ENCODE data around the gene GNAL. TPM values are rescaled to one million over a fixed set of nuclear protein-coding genes. Genes with fewer than 3 reads are reported as not detected.
A peak's percentile ranks its signal among the peaks of the same experiment; 100 is the strongest.

Gene GNAL
- total RNA-seq, 2 experiments from 2014 or later: 0.11 to 0.19 TPM

GRCh38 chr18:11751341-11752115, 62.5 kb downstream of the GNAL start:
- H3K27me3 Mint-ChIP-seq: peaks cover 79% of the 10 kb centered on the region
- no peak overlapping the region for H3K27ac ChIP-seq (ENCODE audit: low read depth in 1 of 2, low read length in 2 of 2)
- H3K36me3 Mint-ChIP-seq (ENCODE audit: low read depth): no peaks in the 10 kb centered on the region
- H3K36me3 ChIP-seq (ENCODE audit: insufficient read depth, low read length): no peaks in the 10 kb centered on the region
- H3K9me3 Mint-ChIP-seq: no peaks in the 10 kb centered on the region
- no peak overlapping the region for H3K27ac Mint-ChIP-seq
- ATAC-seq (ENCODE audit: poor library complexity) (no peak), DNase-seq (no peak)
- ChIA-PET CTCF (no interaction called here), POLR2A (no interaction called here)
- H3K9me3 ChIP-seq (ENCODE audit: control insufficient read depth in 1 of 2, insufficient read depth in 1 of 2, low read length in 2 of 2): no peaks in the 10 kb centered on the region
- TF ChIP-seq CTCF (IDR thresholded peaks at IDR 0.05): no peak
- H3K4me3 ChIP-seq (ENCODE audit: low read length): no peak overlapping the region
- peak overlapping the region; percentile 45 for H3K4me3 Mint-ChIP-seq
- H3K4me1 ChIP-seq (ENCODE audit: insufficient read depth, low read length): peaks cover 3% of the 10 kb centered on the region
- peaks cover 5% of the 10 kb centered on the region for H3K4me1 Mint-ChIP-seq (ENCODE audit: low read depth)
- peaks cover 18 to 41% of the 10 kb centered on the region in 2 experiments for H3K27me3 ChIP-seq (ENCODE audit: control insufficient read depth in 1 of 2, insufficient read depth in 2 of 2, low read length in 2 of 2)
- intact Hi-C loops (cut with DNase I, micrococcal nuclease): loop anchor here in 1 of 2 experiments (10.0 kb wide), 1 partner anchor 103 kb away; the partner anchor contains the start of gene CHMP1B

GRCh38 chr18:11752116-11752911, 63.2 kb downstream of the GNAL start:
- Histone ChIP-seq H3K4me1 (ENCODE audit: insufficient read depth, low read length) (peaks cover 3% of the 10 kb centered on the region), H3K27me3 (ENCODE audit: control insufficient read depth in 1 of 2, insufficient read depth in 2 of 2, low read length in 2 of 2) (peaks cover 18 to 41% of the 10 kb centered on the region in 2 experiments), H3K27ac (ENCODE audit: low read depth in 1 of 2, low read length in 2 of 2) (no peak overlapping the region), H3K9me3 (ENCODE audit: control insufficient read depth in 1 of 2, insufficient read depth in 1 of 2, low read length in 2 of 2) (no peaks in the 10 kb centered on the region), H3K36me3 (ENCODE audit: insufficient read depth, low read length) (no peaks in the 10 kb centered on the region), H3K4me3 (ENCODE audit: low read length) (no peak overlapping the region)
- no peaks in the 10 kb centered on the region for H3K36me3 Mint-ChIP-seq (ENCODE audit: low read depth)
- H3K9me3 Mint-ChIP-seq: no peaks in the 10 kb centered on the region
- peaks cover 72% of the 10 kb centered on the region for H3K27me3 Mint-ChIP-seq
- ChIA-PET POLR2A (no interaction called here), CTCF (no interaction called here)
- no peak for DNase-seq
- ATAC-seq (ENCODE audit: poor library complexity): no peak
- intact Hi-C loops (cut with DNase I, micrococcal nuclease): loop anchor here in 1 of 2 experiments (10.0 kb wide), 1 partner anchor 102 kb away; the partner anchor contains the start of gene CHMP1B
- H3K27ac Mint-ChIP-seq: no peak overlapping the region
- H3K4me1 Mint-ChIP-seq (ENCODE audit: low read depth): peaks cover 5% of the 10 kb centered on the region
- no peak overlapping the region for H3K4me3 Mint-ChIP-seq
- no peak for TF ChIP-seq CTCF (IDR thresholded peaks at IDR 0.05)

GRCh38 chr18:11754979-11755378, 65.9 kb downstream of the GNAL start:
- H3K9me3 ChIP-seq (ENCODE audit: control insufficient read depth in 1 of 2, insufficient read depth in 1 of 2, low read length in 2 of 2): no peaks in the 10 kb centered on the region
- no peak overlapping the region for H3K27ac Mint-ChIP-seq
- H3K36me3 Mint-ChIP-seq (ENCODE audit: low read depth): no peaks in the 10 kb centered on the region
- CTCF ChIA-PET: no interaction called here
- no peak overlapping the region for H3K4me3 ChIP-seq (ENCODE audit: low read length)
- intact Hi-C loops (cut with DNase I, micrococcal nuclease): loop anchor here in 1 of 2 experiments (10.0 kb wide), 1 partner anchor 100 kb away; the partner anchor contains the start of gene CHMP1B
- peaks cover 5% of the 10 kb centered on the region for H3K4me1 Mint-ChIP-seq (ENCODE audit: low read depth)
- no peaks in the 10 kb centered on the region for H3K9me3 Mint-ChIP-seq
- no peak overlapping the region for H3K27ac ChIP-seq (ENCODE audit: low read depth in 1 of 2, low read length in 2 of 2)
- no peak overlapping the region for H3K4me3 Mint-ChIP-seq
- H3K36me3 ChIP-seq (ENCODE audit: insufficient read depth, low read length): no peaks in the 10 kb centered on the region
- DNase-seq (no peak), ATAC-seq (ENCODE audit: poor library complexity) (no peak)
- TF ChIP-seq CTCF (IDR thresholded peaks at IDR 0.05): no peak
- peaks cover 3% of the 10 kb centered on the region for H3K4me1 ChIP-seq (ENCODE audit: insufficient read depth, low read length)
- POLR2A ChIA-PET: no interaction called here
- peaks cover 53% of the 10 kb centered on the region for H3K27me3 Mint-ChIP-seq
- peaks cover 16 to 34% of the 10 kb centered on the region in 2 experiments for H3K27me3 ChIP-seq (ENCODE audit: control insufficient read depth in 1 of 2, insufficient read depth in 2 of 2, low read length in 2 of 2)
